ENCODE results near the gene ATAD1. TPM values are rescaled to one million over a fixed set of nuclear protein-coding genes. Genes with fewer than 3 reads are reported as not detected.
"Not testable (repeated sequence)": the region's sequence is repeated elsewhere in the genome, so short reads cannot be mapped to it uniquely, and the experiment has no call there.

Gene ATAD1
- total and polyA plus RNA-seq, 9 of the 15 experiments (the other 6 are each of a cell fraction or from before 2014, with no cell fraction given), result 11.3 to 33.8 (median 27.3) TPM

GRCh38 chr10:87864496-87865059, 46.6 kb upstream of the ATAD1 start (continued):
- no peak for TF ChIP-seq POLR2AphosphoS2 (IDR thresholded peaks at IDR 0.05; ENCODE audit: low read length)
- peak; percentile 36; the same call in 1 of the 2 replicates for TF ChIP-seq CEBPB (tag; IDR thresholded peaks at IDR 0.05)
- no peak for TF ChIP-seq SMARCA4 (IDR thresholded peaks at IDR 0.05)
- no peak for TF ChIP-seq SNIP1 (IDR thresholded peaks at IDR 0.05; ENCODE audit: low read depth)
- TF ChIP-seq, protein P1, sequence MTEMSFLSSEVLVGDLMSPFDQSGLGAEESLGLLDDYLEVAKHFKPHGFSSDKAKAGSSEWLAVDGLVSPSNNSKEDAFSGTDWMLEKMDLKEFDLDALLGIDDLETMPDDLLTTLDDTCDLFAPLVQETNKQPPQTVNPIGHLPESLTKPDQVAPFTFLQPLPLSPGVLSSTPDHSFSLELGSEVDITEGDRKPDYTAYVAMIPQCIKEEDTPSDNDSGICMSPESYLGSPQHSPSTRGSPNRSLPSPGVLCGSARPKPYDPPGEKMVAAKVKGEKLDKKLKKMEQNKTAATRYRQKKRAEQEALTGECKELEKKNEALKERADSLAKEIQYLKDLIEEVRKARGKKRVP (CRISPR knock-in tag; IDR thresholded peaks at IDR 0.05), result 0 out of 2 replicates have a peak, but pooled peaks have one; percentile 58

- in situ Hi-C loops (cut with MboI), result loop anchor here (25.0 kb wide), 1 partner anchor 223 kb away; no protein-coding TSS in a partner anchor
- BruUV-seq (replicated peaks), result not testable (repeated sequence)
Measured at GRCh38 chr10:87863951-87864495, 46.0 kb upstream of the ATAD1 start.

More at GRCh38 chr10:87863951-87864495, 46.0 kb upstream of the ATAD1 start:
- ATAC-seq (peak; percentile 3; the same call in 2 of the 3 replicates), DNase-seq (ENCODE audit: extremely low read depth in 1 of 4, low spot score in 3 of 4) (peak in 1 of 4 experiments; percentile 16)
- not testable (repeated sequence) for H3K9me1 ChIP-seq (ENCODE audit: control insufficient read depth, insufficient read depth, low read length); H3K36me3 ChIP-seq (ENCODE audit: control insufficient read depth, insufficient read depth, low read length); H2AFZ ChIP-seq (ENCODE audit: low read depth, low read length); FAIRE-seq; H3K27me3 ChIP-seq (ENCODE audit: control insufficient read depth in 2 of 2, insufficient read depth in 2 of 2, low read length in 2 of 2); H3K9me3 ChIP-seq (replicated peaks; ENCODE audit: control insufficient read depth, insufficient read depth, low read depth, low read length)
- H4K20me1 ChIP-seq (replicated peaks; ENCODE audit: control insufficient read depth, insufficient read depth, low read length), result peaks cover 11% of the 10 kb centered on the region; the same call in 1 of the 2 replicates
- TF ChIP-seq ZFX (CRISPR knock-in tag; IDR thresholded peaks at IDR 0.05) (0 out of 2 replicates have a peak, but pooled peaks have one; percentile 28), RBBP5 (IDR thresholded peaks at IDR 0.05; ENCODE audit: borderline replicate concordance, insufficient read depth, low read length, poor library complexity, severe bottlenecking) (peak; percentile 26)
- peaks cover 54% of the 10 kb centered on the region for H3K79me2 ChIP-seq (ENCODE audit: control insufficient read depth, insufficient read depth, low read length)
- 0% methylated on average over 14 of the region's 47 CpGs for WGBS (ENCODE audit: insufficient coverage, low coverage, missing lambda C conversion rate)
- intact Hi-C loops (cut with micrococcal nuclease), result loop anchor here (2.0 to 5.0 kb wide), 3 partner anchors 15 to 523 kb away; partner anchors contain the start of gene ATAD1
- H3K27ac ChIP-seq (ENCODE audit: extremely low read depth, low read depth, low read length), result peak overlapping the region; percentile 79
- POLR2A ChIA-PET, result interaction anchor here (0.6 to 2.6 kb wide), 4 partner anchors 8 to 202 kb away, joined by 3 to 11 read pairs (median 3); no protein-coding TSS in a partner anchor
- H3K4me1 ChIP-seq (replicated peaks in 1 of 2; ENCODE audit: control insufficient read depth in 2 of 2, insufficient read depth in 2 of 2, low read length in 2 of 2), result peaks cover 3 to 11% of the 10 kb centered on the region in 2 experiments; a peak in 4 of 5 replicates
- H3K4me2 ChIP-seq (ENCODE audit: insufficient read depth, low read length), result peak overlapping the region; percentile 86
- CTCF ChIA-PET (ENCODE audit: low intra/inter-chr PET ratio), result interaction anchor here (0.7 kb wide), 1 partner anchor 8 kb away, joined by 3 read pairs; no protein-coding TSS in a partner anchor
- peak overlapping the region; percentile 78 to 90 for H3K9ac ChIP-seq (ENCODE audit: insufficient read depth in 1 of 2, low read depth in 2 of 2, low read length in 2 of 2)
- H3K4me3 ChIP-seq, result peak overlapping the region; percentile 88
